Prostate gland (tissue), 2 donors: ENCODE results near the gene RNF157. TPM values are rescaled to one million over a fixed set of nuclear protein-coding genes. Genes with fewer than 3 reads are reported as not detected.

Experiments used
- DNase-seq: peaks from one replicate; pipeline ENCODE4 v3.0.0-alpha.2; 2019; ENCODE audit warnings: low spot score
- H3K27ac ChIP-seq, 2 donors: fragments of 200-600 bp; sonication (generic); 2 replicates each; pipeline ENCODE4 v1.5.1; 2017 to 2019
- H3K27me3 ChIP-seq: fragments of 200-600 bp; sonication (generic); replicated peaks from 2 replicates; pipeline ENCODE4 v1.5.1; 2019; ENCODE audit not compliant: insufficient read depth
- H3K36me3 ChIP-seq, 2 donors: fragments of 200-600 bp; sonication (generic); 1 replicate in 1 of 2; 2 replicates in 1 of 2; pipeline versions ENCODE4 v1.5.1 to v1.8.1; 2017 to 2019
- H3K4me1 ChIP-seq: fragments of 200-600 bp; sonication (generic); replicated peaks from 2 replicates; pipeline ENCODE4 v1.5.1; 2019
- H3K4me3 ChIP-seq, 2 donors: fragments of 200-600 bp; sonication (generic); 2 replicates each; pipeline ENCODE4 v1.5.1; 2017 to 2019
- H3K9me3 ChIP-seq: fragments of 200-600 bp; sonication (generic); 2 replicates; pipeline ENCODE4 v1.5.1; 2017
- CTCF ChIP-seq, 4 experiments: fragments of 200-600 bp in 2 of 4; fragments of 450-650 bp in 2 of 4; sonication (generic) in 2 of 4; IDR thresholded peaks; 1 replicate in 3 of 4; 2 replicates in 1 of 4; pipeline ENCODE4 v1.5.1; 2016 to 2019; ENCODE audit warnings: antibody characterized with exemption in 4 of 4, mild to moderate bottlenecking in 2 of 4, moderate library complexity in 2 of 4
- POLR2A ChIP-seq: fragments of 450-650 bp; IDR thresholded peaks from one replicate; pipeline ENCODE4 v1.6.1; 2016; ENCODE audit warnings: antibody characterized with exemption, mild to moderate bottlenecking
- POLR2AphosphoS5 ChIP-seq: sonication (generic); formaldehyde crosslinking; IDR thresholded peaks from one replicate; pipeline ENCODE4 v1.6.1; 2017; ENCODE audit warnings: antibody characterized with exemption
- WGBS: methylation state at CpG from one replicate; pipeline ENCODE4 v1.1.5; 2018; 5-methylcytosine and 5-hydroxymethylcytosine counted together
- intact Hi-C: fragments of 100-400 bp; cut with DNase I; formaldehyde crosslinking; loops from one replicate; pipeline ENCODE4 v1.14.2; 2022
- total RNA-seq, 2 donors: library from RNA; depleted of rRNA; stranded (reverse); fragments of >200 nt; gene quantifications; one replicate each; pipeline ENCODE4 v1.1.0, GENCODE V29; 2016

RNF157 gene
- total RNA-seq, 2 donors from 2014 or later, result 1.6 to 47.5 TPM

- Histone ChIP-seq H3K27me3 (no peaks in the 10 kb centered on the region), H3K27ac (no peak overlapping the region), H3K4me3 (no peak overlapping the region), H3K36me3 (no peaks in the 10 kb centered on the region), H3K9me3 (no peaks in the 10 kb centered on the region), H3K4me1 (peaks cover 6% of the 10 kb centered on the region)
- TF ChIP-seq POLR2AphosphoS5, result no peak
- TF ChIP-seq POLR2A, result no peak
- TF ChIP-seq CTCF (IDR thresholded peaks at IDR 0.05), result no peak
- intact Hi-C loops, result no loop called here
- WGBS, result 93% methylated on average over 3 of the region's 3 CpGs
- DNase-seq, result no peak
Measured at GRCh38 chr17:76154292-76154691, 86.0 kb downstream of the RNF157 start.

GRCh38 chr17:76153640-76154039, 86.7 kb downstream of the RNF157 start:
- intact Hi-C loops, result no loop called here
- Histone ChIP-seq H3K27ac (no peak overlapping the region), H3K4me3 (no peak overlapping the region), H3K9me3 (no peaks in the 10 kb centered on the region), H3K4me1 (peaks cover 6% of the 10 kb centered on the region), H3K36me3 (no peaks in the 10 kb centered on the region), H3K27me3 (no peaks in the 10 kb centered on the region)
- DNase-seq, result no peak
- 48% methylated on average over 5 of the region's 5 CpGs for WGBS
- TF ChIP-seq CTCF (IDR thresholded peaks at IDR 0.05) (peak in 1 of 4 experiments; percentile 13), POLR2AphosphoS5 (no peak)

GRCh38 chr17:76153202-76153601, 87.1 kb downstream of the RNF157 start:
- no peak overlapping the region for H3K27ac ChIP-seq

GRCh38 chr17:76152591-76152990, 87.7 kb downstream of the RNF157 start:
- WGBS, result 88% methylated on average over 7 of the region's 7 CpGs
- Histone ChIP-seq H3K27ac (no peak overlapping the region), H3K9me3 (no peaks in the 10 kb centered on the region), H3K27me3 (no peaks in the 10 kb centered on the region), H3K4me1 (peaks cover 6% of the 10 kb centered on the region), H3K4me3 (no peak overlapping the region), H3K36me3 (no peaks in the 10 kb centered on the region)
- TF ChIP-seq POLR2A (no peak), CTCF (IDR thresholded peaks at IDR 0.05) (no peak), POLR2AphosphoS5 (no peak)
- intact Hi-C loops, result no loop called here
- no peak for DNase-seq

More at GRCh38 chr17:76153202-76153601, 87.1 kb downstream of the RNF157 start:
- intact Hi-C loops, result no loop called here
- 86% methylated on average over 9 of the region's 9 CpGs for WGBS
- DNase-seq, result no peak
- TF ChIP-seq POLR2AphosphoS5 (no peak), POLR2A (no peak), CTCF (IDR thresholded peaks at IDR 0.05) (no peak)
- Histone ChIP-seq H3K27me3 (no peaks in the 10 kb centered on the region), H3K4me1 (peaks cover 6% of the 10 kb centered on the region), H3K9me3 (no peaks in the 10 kb centered on the region), H3K4me3 (no peak overlapping the region), H3K36me3 (no peaks in the 10 kb centered on the region)

- TF ChIP-seq CTCF (IDR thresholded peaks at IDR 0.05), result no peak
- no peak for TF ChIP-seq POLR2AphosphoS5
- no peak for TF ChIP-seq POLR2A
- H3K4me3 ChIP-seq, result no peak overlapping the region
- H3K4me1 ChIP-seq, result peaks cover 6% of the 10 kb centered on the region
- no peaks in the 10 kb centered on the region for H3K27me3 ChIP-seq
- intact Hi-C loops, result no loop called here
- no peaks in the 10 kb centered on the region for H3K36me3 ChIP-seq
- no peaks in the 10 kb centered on the region for H3K9me3 ChIP-seq
- DNase-seq, result no peak
- no peak overlapping the region for H3K27ac ChIP-seq
- 94% methylated on average over 8 of the region's 8 CpGs for WGBS
Measured at GRCh38 chr17:76151896-76152454, 88.3 kb downstream of the RNF157 start.
